Fibroblast of mammary gland (primary cell): ENCODE results near the gene LMTK3.
A peak's percentile ranks its signal among the peaks of the same experiment; 100 is the strongest.

Experiments
- DNase-seq: peaks from one replicate; pipeline ENCODE4 v3.0.0-alpha.2; 2010; ENCODE audit warnings: low read depth
- H3K4me3 ChIP-seq: 2 replicates; pipeline ENCODE4 v1.5.1; 2011; ENCODE audit warnings: low read depth, mild to moderate bottlenecking, low read length, moderate library complexity; ENCODE audit not compliant: control insufficient read depth
- TF ChIP-seq, protein P1 (sequence below): conservative IDR thresholded peaks from 2 replicates; pipeline ENCODE4 v1.5.1; 2011; ENCODE audit warnings: low read depth, low read length, inconsistent platforms; ENCODE audit not compliant: control insufficient read depth, insufficient read depth

LMTK3 gene

DNA sequence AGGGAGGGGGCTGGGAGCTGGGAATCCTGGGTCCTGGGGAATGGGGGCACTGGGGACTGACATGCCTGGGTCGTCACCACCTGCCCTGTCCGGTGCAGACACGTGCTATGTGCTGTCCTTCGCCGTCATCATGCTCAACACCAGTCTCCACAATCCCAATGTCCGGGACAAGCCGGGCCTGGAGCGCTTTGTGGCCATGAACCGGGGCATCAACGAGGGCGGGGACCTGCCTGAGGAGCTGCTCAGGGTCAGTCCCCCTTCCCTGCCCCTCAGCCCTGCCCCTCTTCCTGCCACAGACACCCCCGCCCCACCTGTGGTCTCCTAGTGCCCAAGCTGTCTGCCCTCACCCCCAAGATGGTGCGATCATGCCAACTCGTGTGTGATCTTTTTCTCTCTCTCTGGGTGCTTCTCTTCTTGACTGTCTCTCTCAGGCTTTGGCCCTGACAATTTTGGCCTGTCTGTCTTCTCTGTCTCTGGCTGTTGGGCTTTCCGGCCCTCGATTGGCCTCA is 37.5 kb downstream of the LMTK3 start:
- DNase-seq = no peak
- no peak overlapping the region for H3K4me3 ChIP-seq
- TF ChIP-seq, protein P1, sequence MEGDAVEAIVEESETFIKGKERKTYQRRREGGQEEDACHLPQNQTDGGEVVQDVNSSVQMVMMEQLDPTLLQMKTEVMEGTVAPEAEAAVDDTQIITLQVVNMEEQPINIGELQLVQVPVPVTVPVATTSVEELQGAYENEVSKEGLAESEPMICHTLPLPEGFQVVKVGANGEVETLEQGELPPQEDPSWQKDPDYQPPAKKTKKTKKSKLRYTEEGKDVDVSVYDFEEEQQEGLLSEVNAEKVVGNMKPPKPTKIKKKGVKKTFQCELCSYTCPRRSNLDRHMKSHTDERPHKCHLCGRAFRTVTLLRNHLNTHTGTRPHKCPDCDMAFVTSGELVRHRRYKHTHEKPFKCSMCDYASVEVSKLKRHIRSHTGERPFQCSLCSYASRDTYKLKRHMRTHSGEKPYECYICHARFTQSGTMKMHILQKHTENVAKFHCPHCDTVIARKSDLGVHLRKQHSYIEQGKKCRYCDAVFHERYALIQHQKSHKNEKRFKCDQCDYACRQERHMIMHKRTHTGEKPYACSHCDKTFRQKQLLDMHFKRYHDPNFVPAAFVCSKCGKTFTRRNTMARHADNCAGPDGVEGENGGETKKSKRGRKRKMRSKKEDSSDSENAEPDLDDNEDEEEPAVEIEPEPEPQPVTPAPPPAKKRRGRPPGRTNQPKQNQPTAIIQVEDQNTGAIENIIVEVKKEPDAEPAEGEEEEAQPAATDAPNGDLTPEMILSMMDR = no peak

DNA sequence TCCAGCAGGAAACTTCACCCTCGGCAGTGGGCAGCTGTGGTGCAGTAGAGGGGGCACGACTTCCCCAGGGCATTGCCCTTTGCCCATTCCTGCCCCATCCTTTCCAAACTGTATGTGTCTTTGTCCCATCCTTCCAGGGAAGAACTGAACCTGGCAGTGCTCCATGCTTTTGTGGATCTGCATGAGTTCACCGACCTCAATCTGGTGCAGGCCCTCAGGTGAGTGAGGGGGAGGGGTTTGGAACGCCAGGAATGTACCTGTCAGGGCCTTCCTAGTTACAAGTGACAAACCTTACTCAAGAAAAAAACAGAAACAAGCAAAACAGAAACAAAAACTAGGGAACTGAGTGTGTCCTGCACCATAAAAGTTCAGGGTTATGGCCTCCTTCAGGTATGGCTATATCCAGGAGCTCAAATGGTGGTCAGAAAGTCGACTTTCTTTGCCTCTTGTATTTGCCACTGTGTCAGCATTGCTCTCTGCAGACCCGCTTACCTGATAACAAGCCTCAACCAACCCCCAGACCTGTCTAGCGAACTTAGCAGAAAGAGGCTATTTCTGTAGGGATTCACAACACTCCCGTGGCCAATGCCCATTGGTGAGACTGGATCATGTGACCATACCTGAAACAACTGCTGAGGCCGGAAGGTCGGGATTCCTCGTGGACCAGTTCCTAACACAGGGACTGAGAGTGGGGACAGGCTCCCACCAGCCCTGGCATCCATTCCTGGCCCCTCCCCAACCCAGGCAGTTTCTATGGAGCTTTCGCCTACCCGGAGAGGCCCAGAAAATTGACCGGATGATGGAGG is 38.3 kb downstream of the LMTK3 start:
- TF ChIP-seq, protein P1 = no peak
- no peak for DNase-seq
- no peak overlapping the region for H3K4me3 ChIP-seq

DNA sequence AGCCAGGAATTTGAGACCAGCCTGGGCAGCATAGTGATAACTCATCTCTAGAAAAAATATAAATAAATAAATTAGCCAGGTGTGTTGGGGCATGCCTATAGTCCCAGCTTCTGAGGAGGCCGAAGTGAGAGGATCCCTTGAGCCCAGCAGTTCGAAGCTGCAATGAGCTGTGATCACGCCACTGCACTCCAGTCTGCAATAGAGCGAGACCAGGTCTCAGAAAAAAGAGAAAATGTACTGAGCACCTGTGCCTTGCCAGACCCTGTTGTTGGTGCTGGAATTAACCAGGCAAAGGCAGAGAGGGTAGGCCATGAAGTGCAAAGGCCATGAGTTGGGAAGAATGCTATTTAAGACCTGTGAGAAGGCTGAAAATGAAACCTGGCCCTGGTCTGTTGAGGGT is 39.8 kb downstream of the LMTK3 start:
- TF ChIP-seq, protein P1 = no peak
- no peak for DNase-seq
- no peak overlapping the region for H3K4me3 ChIP-seq

DNA sequence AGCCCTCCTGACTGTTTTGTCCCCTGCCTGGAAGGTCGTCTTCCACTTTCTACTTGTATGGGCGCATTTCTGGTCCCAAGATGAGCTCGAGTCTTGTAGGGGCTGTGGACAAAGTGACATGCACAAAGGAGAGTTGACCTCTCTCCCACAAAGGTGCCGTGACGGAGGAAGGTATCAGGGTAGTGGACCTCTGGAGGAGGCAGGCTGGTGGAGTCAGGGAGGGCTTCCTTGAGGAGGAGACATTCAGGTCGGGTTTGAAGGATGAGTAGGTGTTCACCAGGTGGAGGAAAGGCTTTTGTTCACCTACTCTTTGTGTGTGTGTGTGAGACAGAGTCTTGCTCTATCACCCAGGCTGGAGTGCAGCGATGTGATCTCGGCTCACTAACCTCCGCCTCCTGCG is 40.8 kb downstream of the LMTK3 start:
- no peak for DNase-seq
- H3K4me3 ChIP-seq = peak overlapping the region; percentile 2

DNA sequence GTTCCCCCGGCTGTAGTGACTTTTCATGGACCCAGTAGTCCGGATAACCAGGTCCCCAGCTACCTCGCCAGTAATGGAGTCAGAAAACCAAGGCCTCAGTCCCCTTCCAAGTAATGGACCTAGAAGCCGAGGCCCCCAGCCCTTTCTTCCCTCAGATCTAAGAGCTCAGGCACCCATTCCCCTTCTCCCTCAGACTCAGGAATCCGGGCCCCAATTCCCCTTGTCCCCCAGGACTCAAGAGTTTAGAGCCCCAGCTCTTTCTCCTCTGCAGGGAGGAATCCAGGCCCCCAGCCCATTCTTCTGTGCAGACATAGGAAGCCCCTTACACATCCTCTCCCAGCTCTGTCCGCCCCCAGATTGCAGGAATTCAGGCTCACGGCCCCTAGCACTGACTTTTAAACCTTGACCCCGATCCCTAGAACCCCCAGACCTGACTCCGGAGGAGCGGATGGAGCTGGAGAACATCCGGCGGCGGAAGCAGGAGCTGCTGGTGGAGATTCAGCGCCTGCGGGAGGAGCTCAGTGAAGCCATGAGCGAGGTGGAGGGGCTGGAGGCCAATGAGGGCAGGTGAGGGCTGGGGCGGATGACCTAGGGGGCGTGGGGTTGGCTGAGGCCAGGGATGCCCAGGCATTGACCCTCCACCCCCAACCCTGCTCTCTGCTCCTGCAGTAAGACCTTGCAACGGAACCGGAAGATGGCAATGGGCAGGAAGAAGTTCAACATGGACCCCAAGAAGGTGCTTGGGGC is 41.5 kb downstream of the LMTK3 start:
- DNase-seq = no peak
- TF ChIP-seq, protein P1 = no peak
- peak overlapping the region; percentile 82 for H3K4me3 ChIP-seq

More for the DNA sequence above, 40.8 kb downstream of the LMTK3 start:
- TF ChIP-seq, protein P1 = no peak

DNA sequence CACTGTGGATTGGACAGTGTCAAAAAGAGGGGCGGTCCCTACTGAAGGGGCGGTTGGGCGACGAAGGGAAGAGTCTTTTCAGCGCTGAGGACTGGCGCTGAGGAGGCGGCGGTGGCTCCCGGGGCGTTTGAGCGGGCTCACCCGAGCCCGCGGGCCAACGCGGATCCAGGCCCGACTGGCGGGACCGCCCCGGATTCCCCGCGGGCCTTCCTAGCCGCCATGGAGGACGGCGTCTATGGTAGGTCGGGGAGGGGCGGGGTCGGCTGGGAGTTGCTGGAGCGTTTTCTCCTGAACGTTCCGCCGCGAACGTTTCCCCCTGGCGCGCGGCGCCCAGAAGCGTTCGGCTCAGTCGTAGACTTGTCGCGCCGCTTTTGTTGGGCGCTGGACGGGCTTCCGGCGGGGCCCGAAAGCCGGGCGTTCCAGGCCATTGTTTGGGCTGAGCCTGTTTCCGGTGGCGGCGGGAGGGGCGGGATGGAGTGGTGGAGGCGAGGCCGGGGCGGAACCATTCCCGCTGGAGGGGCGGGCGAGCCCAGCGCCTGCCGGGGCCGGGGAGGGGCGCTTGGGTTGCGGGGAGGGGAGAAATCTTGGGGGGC is 42.2 kb downstream of the LMTK3 start, which contains the start of gene CYTH2:
CYTH2 (plus strand) TSS at position 81 of the 593 bp plus-strand sequence; CDS start at position 220, 139 bp downstream.
- TF ChIP-seq, protein P1 = no peak
- DNase-seq = peak; percentile 54
- H3K4me3 ChIP-seq = peak within 1 kb of the TSS; percentile 82
